Caco-2 (cell line): ENCODE measurements around the gene CFAP251. TPM values are rescaled to one million over a fixed set of nuclear protein-coding genes. Genes with fewer than 3 reads are reported as not detected.
A peak's percentile ranks its signal among the peaks of the same experiment; 100 is the strongest.

Experiments
- BruUV-seq: library from RNA; stranded (reverse); fragments of 400-500 nt; replicated peaks from 2 replicates; lab custom pipeline; 2021; lab: Mats Ljungman, UMichigan
- CTCF ChIA-PET: fragments of 300-600 bp; sonication (Branson Sonifier 250); formaldehyde crosslinking; loops from one replicate; lab custom pipeline; 2022; ENCODE audit warnings: antibody characterized with exemption; lab: Charles Lee
- POLR2A ChIA-PET: fragments of 300-600 bp; sonication (Branson Sonifier 250); formaldehyde crosslinking; loops from one replicate; lab custom pipeline; 2022; ENCODE audit warnings: antibody characterized with exemption; lab: Charles Lee
- DNase-seq, 2 experiments: peaks; one replicate each; pipeline versions ENCODE4 v3.0.0 to v3.0.0-alpha.2; 2020 to 2022
- H3K27me3 ChIP-seq: replicated peaks from 2 replicates; pipeline ENCODE4 v1.6.0; 2011; ENCODE audit warnings: low read length; ENCODE audit not compliant: control insufficient read depth, insufficient read depth
- H3K36me3 ChIP-seq: 2 replicates; pipeline ENCODE4 v1.5.1; 2011; ENCODE audit warnings: low read length; ENCODE audit not compliant: control insufficient read depth, insufficient read depth
- H3K4me1 ChIP-seq: fragments of 250-450 bp; sonication (Bioruptor Pico); 2 replicates; pipeline ENCODE4 v1.5.1; 2020; ENCODE audit warnings: mild to moderate bottlenecking
- H3K4me3 ChIP-seq: 2 replicates; pipeline ENCODE4 v1.5.1; 2011; ENCODE audit warnings: low read depth, mild to moderate bottlenecking, control low read depth, low read length
- H3K9me3 ChIP-seq: fragments of 250-450 bp; sonication (Bioruptor Pico); 2 replicates; pipeline ENCODE4 v1.5.1; 2020; ENCODE audit warnings: mild to moderate bottlenecking, moderate library complexity
- H3K27ac Mint-ChIP-seq: one replicate; pipeline ENCODE4 v1.8.0; 2022; ENCODE audit warnings: mixed read lengths; ENCODE audit not compliant: unreplicated experiment
- H3K27me3 Mint-ChIP-seq: one replicate; pipeline ENCODE4 v1.8.0; 2022; ENCODE audit warnings: mixed read lengths; ENCODE audit not compliant: insufficient read depth, unreplicated experiment
- H3K36me3 Mint-ChIP-seq: one replicate; pipeline ENCODE4 v1.8.0; 2022; ENCODE audit warnings: mild to moderate bottlenecking, mixed read lengths; ENCODE audit not compliant: insufficient read depth, unreplicated experiment
- H3K4me1 Mint-ChIP-seq: one replicate; pipeline ENCODE4 v1.8.0; 2022; ENCODE audit warnings: low read depth, mixed read lengths; ENCODE audit not compliant: unreplicated experiment
- H3K4me3 Mint-ChIP-seq: one replicate; pipeline ENCODE4 v1.8.0; 2022; ENCODE audit warnings: mild to moderate bottlenecking, moderate library complexity, mixed read lengths; ENCODE audit not compliant: unreplicated experiment
- H3K9me3 Mint-ChIP-seq: one replicate; pipeline ENCODE4 v1.8.0; 2022; ENCODE audit warnings: mixed read lengths; ENCODE audit not compliant: unreplicated experiment
- intact Hi-C: fragments of 100-400 bp; cut with micrococcal nuclease; formaldehyde crosslinking; loops from one replicate; pipeline ENCODE4 v1.10.0; 2022; ENCODE audit not compliant: unreplicated experiment
- total RNA-seq: library from RNA; stranded (reverse); gene quantifications from 2 replicates; pipeline ENCODE4 v1.2.3, GENCODE V29; 2022
- TF ChIP-seq, protein P1 (sequence below), 2 experiments: fragments of 200-600 bp in 1 of 2; IDR thresholded peaks; 1 replicate in 1 of 2; 2 replicates in 1 of 2; pipeline versions ENCODE4 v1.5.1 to v1.8.0; 2011 to 2022; ENCODE audit warnings: antibody characterized with exemption in 1 of 2, control low read depth in 1 of 2, inconsistent platforms in 1 of 2, low read depth in 1 of 2, low read length in 1 of 2, mild to moderate bottlenecking in 1 of 2, moderate library complexity in 1 of 2; ENCODE audit not compliant: insufficient read depth in 1 of 2, severe bottlenecking in 1 of 2, unreplicated experiment in 1 of 2

Gene CFAP251
- total RNA-seq, 1 experiment from 2014 or later = 1.2 TPM

DNA sequence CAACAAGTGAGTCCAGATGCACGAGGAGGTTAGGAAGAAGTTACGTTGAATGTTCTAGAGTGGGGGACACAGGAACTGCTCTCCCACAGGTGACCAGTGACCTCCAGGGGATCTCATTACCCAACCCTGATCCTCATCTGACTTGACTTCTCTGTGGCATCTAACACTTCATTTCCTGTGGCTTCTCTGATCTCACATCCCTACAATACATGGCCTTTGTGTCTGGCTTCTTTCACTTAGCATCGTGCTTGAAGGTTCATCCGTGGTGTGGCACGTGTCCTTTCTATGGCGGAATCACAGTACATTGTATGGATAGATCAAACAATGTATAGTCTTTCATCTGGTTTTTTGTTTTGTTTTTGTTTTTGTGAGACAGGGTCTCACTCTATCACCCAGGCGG, 19.3 kb downstream of the CFAP251 start:
- intact Hi-C loops = no loop called here
- H3K4me1 Mint-ChIP-seq = peaks cover 13% of the 10 kb centered on the region

DNA sequence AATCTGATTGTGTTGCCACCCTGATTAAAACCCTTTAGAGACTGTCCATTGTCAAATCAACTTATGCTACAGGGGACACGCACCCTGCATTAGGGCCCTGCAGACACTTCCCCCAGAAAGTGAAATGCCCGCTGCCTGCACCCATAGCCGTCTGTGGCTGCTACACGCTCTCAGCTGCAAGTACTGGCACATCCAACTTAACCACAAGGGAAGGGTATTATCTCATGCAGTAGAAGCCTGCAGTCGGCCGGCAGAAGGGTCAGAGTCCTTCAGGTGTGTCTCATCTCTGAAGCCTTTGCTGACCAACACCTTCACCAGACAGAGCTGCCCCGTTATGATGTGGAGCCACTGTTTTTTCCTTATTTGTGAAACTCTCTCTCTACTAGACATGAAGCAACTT, 20.8 kb downstream of the CFAP251 start:
- Mint-ChIP-seq H3K4me1 (peaks cover 7% of the 10 kb centered on the region), H3K36me3 (no peaks in the 10 kb centered on the region), H3K27me3 (no peaks in the 10 kb centered on the region), H3K27ac (peak overlapping the region; percentile 56), H3K9me3 (no peaks in the 10 kb centered on the region), H3K4me3 (no peak overlapping the region)
- intact Hi-C loops = no loop called here
- TF ChIP-seq, protein P1, sequence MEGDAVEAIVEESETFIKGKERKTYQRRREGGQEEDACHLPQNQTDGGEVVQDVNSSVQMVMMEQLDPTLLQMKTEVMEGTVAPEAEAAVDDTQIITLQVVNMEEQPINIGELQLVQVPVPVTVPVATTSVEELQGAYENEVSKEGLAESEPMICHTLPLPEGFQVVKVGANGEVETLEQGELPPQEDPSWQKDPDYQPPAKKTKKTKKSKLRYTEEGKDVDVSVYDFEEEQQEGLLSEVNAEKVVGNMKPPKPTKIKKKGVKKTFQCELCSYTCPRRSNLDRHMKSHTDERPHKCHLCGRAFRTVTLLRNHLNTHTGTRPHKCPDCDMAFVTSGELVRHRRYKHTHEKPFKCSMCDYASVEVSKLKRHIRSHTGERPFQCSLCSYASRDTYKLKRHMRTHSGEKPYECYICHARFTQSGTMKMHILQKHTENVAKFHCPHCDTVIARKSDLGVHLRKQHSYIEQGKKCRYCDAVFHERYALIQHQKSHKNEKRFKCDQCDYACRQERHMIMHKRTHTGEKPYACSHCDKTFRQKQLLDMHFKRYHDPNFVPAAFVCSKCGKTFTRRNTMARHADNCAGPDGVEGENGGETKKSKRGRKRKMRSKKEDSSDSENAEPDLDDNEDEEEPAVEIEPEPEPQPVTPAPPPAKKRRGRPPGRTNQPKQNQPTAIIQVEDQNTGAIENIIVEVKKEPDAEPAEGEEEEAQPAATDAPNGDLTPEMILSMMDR (IDR thresholded peaks at IDR 0.05; ENCODE audit: insufficient read depth in 1 of 2, low read depth in 1 of 2, low read length in 1 of 2, severe bottlenecking in 1 of 2, unreplicated experiment in 1 of 2) = no peak
- no TSS peak for BruUV-seq
- no peaks in the 10 kb centered on the region for H3K36me3 ChIP-seq
- ChIA-PET POLR2A (no interaction called here), CTCF (interaction anchor here (0.7 to 0.8 kb wide), 2 partner anchors 8 to 23 kb away, joined by 3 read pairs; no protein-coding TSS in a partner anchor)
- peak; percentile 24 to 56 for DNase-seq
- no peaks in the 10 kb centered on the region for H3K9me3 ChIP-seq
- H3K27me3 ChIP-seq = no peaks in the 10 kb centered on the region
- H3K4me3 ChIP-seq = no peak overlapping the region
- peaks cover 14% of the 10 kb centered on the region; the same call in 1 of the 2 replicates for H3K4me1 ChIP-seq

More for the DNA sequence above, 19.3 kb downstream of the CFAP251 start:
- Histone ChIP-seq H3K36me3 (no peaks in the 10 kb centered on the region), H3K9me3 (no peaks in the 10 kb centered on the region), H3K27me3 (no peaks in the 10 kb centered on the region), H3K4me3 (no peak overlapping the region), H3K4me1 (peaks cover 14% of the 10 kb centered on the region; the same call in 1 of the 2 replicates)
- Mint-ChIP-seq H3K9me3 (no peaks in the 10 kb centered on the region), H3K36me3 (no peaks in the 10 kb centered on the region), H3K4me3 (no peak overlapping the region), H3K27ac (no peak overlapping the region), H3K27me3 (no peaks in the 10 kb centered on the region)
- DNase-seq = no peak
- TF ChIP-seq, protein P1 (IDR thresholded peaks at IDR 0.05; ENCODE audit: insufficient read depth in 1 of 2, low read depth in 1 of 2, low read length in 1 of 2, severe bottlenecking in 1 of 2, unreplicated experiment in 1 of 2) = no peak
- POLR2A ChIA-PET = no interaction called here
- CTCF ChIA-PET = no interaction called here
- BruUV-seq = no TSS peak

DNA sequence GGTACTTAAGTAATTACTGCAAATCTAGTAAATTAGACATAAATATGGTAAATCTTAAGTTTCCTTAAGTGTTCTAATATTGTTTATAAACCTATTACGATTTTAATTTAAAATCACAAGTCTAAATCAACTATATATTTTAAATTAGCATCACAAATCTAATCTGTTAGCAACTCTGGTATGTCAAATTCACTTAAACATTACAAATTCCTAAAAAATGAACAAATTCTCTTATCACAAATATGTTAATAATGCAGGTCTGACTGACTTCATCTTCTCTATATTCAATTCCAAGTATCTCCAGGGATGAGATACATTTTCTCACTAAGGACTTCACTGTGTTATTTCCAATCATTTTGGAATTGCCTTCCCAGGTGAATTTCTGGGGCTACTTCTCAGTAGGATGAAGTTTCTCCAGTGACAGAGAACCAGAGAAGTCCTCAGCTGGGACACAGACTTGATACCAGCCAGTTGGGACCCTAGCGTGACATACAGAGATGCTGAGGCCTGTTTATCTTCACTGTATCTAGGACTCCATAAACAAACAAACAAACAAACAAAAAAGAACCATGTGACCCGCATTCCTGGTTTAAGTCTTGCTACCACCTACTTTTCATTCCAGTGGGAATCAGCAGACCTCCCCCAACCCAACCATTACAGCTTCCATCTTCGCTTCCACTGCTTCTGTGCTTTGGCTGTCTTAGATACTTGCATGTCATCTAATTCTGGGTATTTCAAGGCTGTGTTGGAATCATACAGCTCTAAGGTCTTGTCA, 21.8 kb downstream of the CFAP251 start:
- H3K36me3 Mint-ChIP-seq = no peaks in the 10 kb centered on the region
- H3K27ac Mint-ChIP-seq = no peak overlapping the region

More for the DNA sequence above, 21.8 kb downstream of the CFAP251 start:
- BruUV-seq = no TSS peak
- Histone ChIP-seq H3K9me3 (no peaks in the 10 kb centered on the region), H3K4me1 (peaks cover 14% of the 10 kb centered on the region; the same call in 1 of the 2 replicates), H3K36me3 (no peaks in the 10 kb centered on the region), H3K27me3 (no peaks in the 10 kb centered on the region), H3K4me3 (no peak overlapping the region)
- CTCF ChIA-PET = no interaction called here
- H3K9me3 Mint-ChIP-seq = no peaks in the 10 kb centered on the region
- TF ChIP-seq, protein P1 (IDR thresholded peaks at IDR 0.05; ENCODE audit: insufficient read depth in 1 of 2, low read depth in 1 of 2, low read length in 1 of 2, severe bottlenecking in 1 of 2, unreplicated experiment in 1 of 2) = no peak
- intact Hi-C loops = no loop called here
- no peak overlapping the region for H3K4me3 Mint-ChIP-seq
- H3K4me1 Mint-ChIP-seq = peaks cover 7% of the 10 kb centered on the region
- POLR2A ChIA-PET = no interaction called here
- no peak for DNase-seq
- no peaks in the 10 kb centered on the region for H3K27me3 Mint-ChIP-seq
